ENCODE measurements around the gene CHRM5.
"Not testable (repeated sequence)": the region's sequence is repeated elsewhere in the genome, so short reads cannot be mapped to it uniquely, and the experiment has no call there.

CHRM5 gene

DNA sequence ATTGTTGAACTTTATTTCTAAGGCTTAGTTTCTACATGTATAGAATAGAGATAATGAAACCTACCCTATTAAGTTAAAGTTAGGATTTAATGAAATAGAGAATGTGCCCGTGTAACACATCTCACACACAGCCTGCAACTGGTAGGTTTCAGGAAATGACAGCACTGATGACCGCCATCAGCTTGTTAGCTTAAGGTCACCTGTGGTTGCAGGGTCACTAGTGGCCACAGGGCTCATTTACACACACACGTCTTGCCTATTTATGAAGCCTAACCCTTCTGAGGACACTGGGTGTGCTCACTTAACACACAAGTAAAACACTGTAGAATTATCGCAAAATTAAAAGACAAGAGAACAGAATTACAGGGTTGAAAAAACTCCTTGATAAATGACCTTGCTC, 20.1 kb downstream of the CHRM5 start:
- DNase-seq (ENCODE audit: low spot score): no peak

DNA sequence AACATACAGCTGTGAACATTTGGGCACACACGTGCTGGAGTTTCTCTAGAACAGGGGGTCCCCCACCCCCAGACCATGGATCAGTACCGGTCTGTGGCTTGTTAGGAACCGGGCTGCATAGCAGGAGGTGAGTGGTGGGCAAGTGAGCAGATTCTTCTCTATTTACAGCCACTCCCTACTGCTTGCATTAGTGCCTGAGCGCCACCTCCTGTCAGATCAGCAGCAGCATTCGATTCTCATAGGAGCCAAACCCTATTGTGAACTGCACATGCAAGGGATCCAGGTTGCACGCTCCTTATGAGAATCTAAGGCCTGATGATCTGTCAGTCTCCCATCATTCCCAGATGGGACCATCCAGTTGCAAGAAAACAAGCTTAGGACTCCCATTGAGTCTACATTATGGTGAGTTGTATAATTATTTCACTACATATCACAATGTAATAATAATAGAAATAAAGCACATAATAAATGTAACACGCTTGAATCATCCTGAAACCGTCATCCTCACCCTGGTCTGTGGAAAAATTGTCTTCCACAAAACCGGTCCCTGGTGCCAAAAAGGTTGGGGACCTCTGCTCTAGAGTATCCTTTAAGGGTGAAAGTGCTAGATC, 25.8 kb downstream of the CHRM5 start:
- no peak for DNase-seq (ENCODE audit: low spot score)

GRCh38 chr15:33995666-33996065, 27.4 kb downstream of the CHRM5 start:
- DNase-seq (ENCODE audit: low spot score): not testable (repeated sequence)

- DNase-seq (ENCODE audit: low spot score): no peak
Observed at GRCh38 chr15:34001536-34001935, 33.2 kb downstream of the CHRM5 start.

DNA sequence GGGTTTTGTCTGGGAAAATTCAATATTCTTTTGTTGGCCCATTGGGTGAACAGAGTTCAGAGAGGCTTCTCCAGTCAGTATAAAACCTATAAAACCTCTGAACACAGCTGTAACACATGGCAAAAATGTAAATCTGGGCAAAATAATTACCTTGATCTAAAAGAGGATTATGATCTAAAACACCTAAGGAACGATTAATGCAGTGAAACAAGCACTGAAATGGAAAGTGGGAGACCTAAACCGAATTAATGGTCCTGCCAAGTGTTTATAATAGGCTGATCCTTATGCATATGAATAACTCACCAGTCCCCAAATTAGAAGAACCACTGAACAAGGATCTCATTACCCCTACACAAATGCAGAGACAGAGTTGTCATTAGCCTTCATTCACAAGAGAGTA, 38.1 kb downstream of the CHRM5 start:
- DNase-seq (ENCODE audit: low spot score): no peak

DNA sequence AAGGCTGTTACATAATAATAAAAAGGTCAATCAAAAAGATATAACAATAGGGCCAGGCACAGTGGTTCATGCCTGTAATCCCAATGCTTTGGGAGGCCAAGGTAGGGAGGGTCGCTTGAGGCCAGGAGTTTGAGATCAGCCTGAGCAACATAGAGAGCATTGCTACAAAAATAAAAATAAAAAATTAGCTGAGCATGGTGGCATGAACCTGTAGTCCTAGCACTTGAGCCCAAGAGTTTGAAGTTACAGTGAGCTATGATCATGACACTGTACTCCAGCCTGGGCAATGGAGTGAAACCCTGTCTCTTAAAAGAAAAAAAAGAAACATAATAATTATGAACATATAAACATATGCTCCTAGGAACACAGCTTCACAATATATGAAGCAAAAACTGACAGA, 41.4 kb downstream of the CHRM5 start:
- DNase-seq (ENCODE audit: low spot score): no peak

DNA sequence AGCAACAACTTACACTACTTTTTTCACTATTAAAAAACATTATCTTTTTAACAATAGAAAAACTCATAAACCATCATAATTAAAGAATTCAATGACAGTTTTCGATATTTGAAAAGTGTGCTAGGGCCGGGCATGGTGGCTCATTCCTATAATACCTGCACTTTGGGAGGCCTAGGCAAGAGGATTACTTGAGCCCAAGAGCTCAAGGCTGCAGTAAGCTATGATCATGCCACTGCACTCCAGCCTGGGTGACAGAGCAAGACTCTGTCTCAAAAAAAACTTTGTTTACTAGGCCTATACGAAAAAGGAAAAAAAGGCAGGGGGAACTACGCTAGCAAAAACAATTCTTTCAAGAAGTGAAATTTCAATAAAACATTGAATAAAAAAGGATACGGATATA, 42.6 kb downstream of the CHRM5 start:
- DNase-seq (ENCODE audit: low spot score): no peak

DNA sequence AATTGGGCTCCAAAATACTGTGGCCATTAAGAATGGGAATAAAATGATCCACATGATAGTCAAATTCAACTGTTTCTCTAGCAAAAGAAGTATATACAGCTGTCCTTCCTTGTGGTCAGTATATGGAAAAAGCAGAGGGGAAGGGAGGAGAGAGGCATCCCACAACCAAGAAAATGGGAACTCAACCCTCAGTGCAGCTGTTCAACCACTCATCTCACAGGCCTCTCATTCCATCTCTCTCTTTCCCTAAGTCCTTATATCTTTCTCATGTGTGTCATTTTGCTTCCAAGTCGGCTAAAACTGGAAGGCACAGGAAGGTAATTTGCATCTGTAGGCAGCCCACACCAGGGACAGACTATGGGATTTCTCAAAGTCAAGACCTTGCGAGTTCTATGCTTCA, 43.2 kb downstream of the CHRM5 start:
- DNase-seq (ENCODE audit: low spot score): no peak

DNA sequence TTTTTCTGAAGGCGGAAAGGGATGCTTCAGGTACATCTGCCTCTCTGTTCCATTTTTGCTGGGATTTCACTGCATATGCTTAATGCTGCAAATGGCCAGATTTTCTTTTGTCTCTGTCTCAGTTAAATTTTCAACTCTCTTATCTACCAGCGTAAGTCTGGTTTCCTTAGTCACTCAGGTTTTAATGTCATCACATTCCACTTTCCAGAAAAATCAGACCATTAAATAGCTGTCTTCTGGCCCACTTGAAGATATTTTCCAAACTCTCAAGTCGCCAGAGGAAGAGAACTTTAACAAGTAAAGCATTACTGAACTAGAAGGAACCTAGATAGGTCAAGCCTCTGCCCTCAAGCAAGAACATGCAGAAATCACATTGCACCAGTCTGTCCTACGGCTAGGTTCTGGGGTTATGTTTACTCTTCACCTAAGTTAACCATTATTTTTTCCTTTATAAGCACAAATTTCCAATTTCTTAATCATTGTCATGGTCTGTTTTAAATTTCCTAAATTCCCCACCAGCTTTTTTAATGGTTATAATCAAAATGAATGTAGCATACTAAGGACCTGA, 44.2 kb downstream of the CHRM5 start:
- DNase-seq (ENCODE audit: low spot score): no peak

- DNase-seq (ENCODE audit: low spot score): no peak
Observed at GRCh38 chr15:34013746-34014145, 45.4 kb downstream of the CHRM5 start.

- no peak for DNase-seq (ENCODE audit: low spot score)
Observed at GRCh38 chr15:34014556-34014955, 46.3 kb downstream of the CHRM5 start.

DNA sequence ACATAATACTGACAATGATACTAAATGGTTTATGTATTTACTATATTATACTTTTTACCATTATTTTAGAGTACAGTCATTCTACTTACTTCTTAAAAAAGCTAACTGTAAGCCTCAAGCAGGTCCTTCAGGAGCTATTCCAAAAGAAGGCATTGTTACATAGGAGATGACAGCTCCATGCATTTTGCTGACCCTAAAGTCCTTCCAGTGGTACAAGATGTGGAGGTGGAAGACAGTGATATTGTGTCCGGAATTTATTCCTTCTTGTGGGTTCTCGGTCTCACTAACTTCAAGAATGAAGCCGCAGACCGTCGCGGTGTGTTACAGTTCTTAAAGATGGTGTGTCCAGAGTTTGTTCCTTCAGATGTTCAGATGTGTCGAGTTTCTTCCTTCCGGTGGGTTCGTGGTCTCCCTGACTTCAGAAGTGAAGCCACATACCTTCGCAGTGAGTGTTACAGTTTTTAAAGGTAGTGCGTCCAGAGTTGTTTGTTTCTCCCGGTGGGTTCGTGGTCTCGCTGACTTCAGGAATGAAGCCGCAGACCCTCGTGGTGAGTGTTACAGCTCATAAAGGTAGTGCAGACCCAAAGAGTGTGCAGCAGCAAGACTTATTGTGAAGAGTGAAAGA, 49.8 kb downstream of the CHRM5 start:
- peak; percentile 8 for DNase-seq (ENCODE audit: low spot score)

DNA sequence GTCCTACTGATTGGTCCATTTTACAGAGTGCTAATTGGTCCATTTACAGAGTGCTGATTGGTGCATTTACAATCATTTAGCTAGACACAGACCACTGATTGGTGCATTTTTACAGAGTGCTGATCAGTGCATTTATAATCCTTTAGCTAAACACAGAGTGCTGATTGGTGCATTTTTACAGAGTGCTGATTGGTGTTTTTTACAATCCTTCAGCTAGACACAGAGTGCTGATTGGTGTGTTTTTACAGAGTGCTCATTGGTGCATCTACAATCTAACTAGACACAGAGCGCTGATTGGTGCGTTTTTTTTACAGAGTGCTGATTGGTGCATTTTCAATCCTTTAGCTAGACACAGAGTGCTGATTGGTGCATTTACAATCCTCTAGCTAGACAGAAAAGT, 50.4 kb downstream of the CHRM5 start:
- not testable (repeated sequence) for DNase-seq (ENCODE audit: low spot score)

DNA sequence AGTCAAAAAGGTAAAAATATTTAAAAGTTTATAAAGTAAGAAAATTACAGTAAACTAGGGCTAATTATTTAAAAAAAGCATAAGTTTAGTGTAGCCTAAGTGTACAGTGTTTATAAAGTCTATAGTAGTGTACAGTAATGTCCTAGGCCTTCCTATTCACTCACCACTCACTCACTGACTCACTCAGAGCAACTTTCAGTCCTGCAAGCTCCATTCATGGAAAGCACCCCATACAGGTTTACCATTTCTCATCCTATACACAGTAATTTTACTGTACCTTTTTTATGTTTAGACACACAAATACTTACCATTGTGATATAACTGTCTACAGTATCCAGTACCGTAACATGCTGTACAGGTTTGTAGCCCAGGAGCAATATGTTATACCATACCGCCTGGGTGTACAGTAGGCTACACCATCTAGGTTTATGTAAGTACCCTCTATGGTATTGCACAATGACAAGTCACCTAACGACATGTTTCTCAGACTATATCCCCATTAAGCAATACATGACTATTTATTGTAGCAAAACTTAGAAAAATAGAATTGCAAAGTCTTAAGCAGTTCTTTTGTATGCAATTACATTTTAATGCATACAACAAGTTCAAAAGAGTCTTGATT, 51.2 kb downstream of the CHRM5 start:
- no peak for DNase-seq (ENCODE audit: low spot score)

DNA sequence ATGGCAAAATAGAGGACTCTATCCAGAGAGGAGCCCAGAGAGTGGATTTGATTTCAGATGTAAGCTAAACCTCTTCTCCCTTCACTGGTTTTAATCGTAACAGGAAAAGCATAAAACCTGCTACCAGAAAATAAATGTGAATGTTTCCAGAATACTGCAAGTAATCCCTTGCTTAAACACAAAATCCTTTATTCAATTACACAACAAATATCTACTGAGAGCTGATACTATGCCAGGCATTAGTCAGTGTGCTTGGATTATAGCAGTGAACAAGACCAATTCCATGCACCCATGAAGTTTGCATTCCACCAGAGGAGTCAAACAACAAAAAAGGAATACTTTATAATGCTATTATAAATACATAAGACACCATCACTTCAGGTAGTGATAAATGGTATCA, 55.6 kb downstream of the CHRM5 start:
- no peak for DNase-seq (ENCODE audit: low spot score)

GRCh38 chr15:34025252-34025651, 57.0 kb downstream of the CHRM5 start:
- DNase-seq (ENCODE audit: low spot score): no peak

DNA sequence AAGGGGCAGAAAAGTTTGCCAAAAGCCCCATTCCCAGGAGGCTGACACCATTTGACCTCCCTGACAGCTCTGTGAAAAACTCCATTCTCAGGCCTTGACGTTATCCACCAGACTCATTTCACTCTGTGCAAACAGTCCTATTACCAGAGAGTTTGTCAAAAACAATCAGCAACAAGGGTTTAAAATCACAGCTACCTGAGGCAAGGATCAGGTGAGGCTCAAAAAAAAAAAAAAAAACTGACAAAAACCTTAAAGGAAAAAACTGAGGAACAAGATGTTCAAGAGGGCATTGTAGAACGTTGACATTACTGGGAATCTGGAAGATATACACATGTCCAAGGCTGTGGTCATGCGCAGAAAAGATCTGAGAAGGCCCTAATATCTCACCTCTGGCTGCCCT, 59.3 kb downstream of the CHRM5 start:
- no peak for DNase-seq (ENCODE audit: low spot score)

GRCh38 chr15:34031987-34032760, 63.9 kb downstream of the CHRM5 start:
- DNase-seq (ENCODE audit: low spot score): no peak

GRCh38 chr15:34038023-34038870, 70.0 kb downstream of the CHRM5 start:
- DNase-seq (ENCODE audit: low spot score): peak; percentile 73

DNA sequence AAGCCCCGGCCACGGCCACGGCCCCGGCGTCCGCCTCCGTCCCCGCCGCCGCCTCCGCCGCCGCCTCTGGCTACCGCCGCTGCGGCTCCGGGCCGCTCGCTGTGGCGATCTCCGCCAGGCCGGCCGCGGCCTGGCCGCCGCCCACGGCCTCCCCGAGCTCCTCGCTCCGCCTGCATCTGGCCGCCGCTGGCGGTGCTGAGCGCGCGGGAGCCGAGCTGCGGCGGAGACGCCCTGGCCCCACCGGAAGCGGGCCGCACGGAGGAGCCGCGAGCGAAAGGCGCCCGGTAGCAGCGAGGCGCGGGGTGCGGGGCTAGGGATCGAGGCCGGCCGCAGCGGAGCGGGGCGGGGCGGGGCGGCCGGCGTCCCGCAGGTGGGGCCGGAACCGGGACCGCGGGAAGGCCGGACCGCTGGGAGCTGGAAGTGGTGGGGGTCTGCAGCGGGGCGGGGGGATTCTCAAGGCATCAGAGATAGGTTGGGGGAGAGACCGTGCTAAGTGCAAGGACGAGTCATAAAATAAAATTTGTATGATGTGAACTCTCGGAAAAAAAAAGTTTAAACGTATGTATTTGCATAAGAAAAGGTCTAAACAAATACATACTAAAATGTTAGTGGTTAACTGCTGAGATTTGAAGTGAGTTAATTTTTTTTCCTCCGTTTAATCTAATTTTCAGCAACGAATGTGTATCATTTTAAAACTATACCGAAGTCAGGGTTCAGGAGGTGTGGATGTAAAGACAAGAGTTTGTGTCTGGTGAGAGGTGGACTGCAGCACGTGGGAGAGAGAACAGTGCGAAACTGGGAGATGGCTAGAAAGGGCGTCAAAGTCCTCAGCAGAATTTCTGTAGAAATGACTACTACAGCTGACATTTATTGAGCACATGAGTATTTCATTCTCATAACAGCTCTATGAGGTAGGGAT, 70.8 kb downstream of the CHRM5 start, which contains the start of gene AVEN:
TSS of gene AVEN (minus strand) at position 334 of the 919 bp plus-strand sequence. CDS start at position 176, 158 bp downstream.
- DNase-seq (ENCODE audit: low spot score): peak; percentile 45

DNA sequence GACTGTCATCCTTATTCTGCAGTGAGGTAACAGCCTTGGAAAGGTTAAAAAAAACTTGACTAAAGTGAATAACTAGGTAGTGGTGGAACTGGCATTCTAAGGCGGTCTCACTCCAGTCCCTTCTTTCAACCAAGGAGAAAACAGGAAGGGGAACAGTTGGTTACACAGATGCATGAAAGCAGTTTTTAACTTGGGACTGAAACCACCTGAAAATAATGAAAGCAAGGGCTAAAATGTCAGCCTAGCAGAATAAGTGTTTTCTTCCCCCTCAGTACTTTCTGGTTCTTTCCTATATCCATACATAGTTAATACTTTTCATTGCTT, 71.5 kb downstream of the CHRM5 start:
- no peak for DNase-seq (ENCODE audit: low spot score)
